ENCODE measurements around the gene ATP1B2. TPM values are rescaled to one million over a fixed set of nuclear protein-coding genes. Genes with fewer than 3 reads are reported as not detected.
A peak's percentile ranks its signal among the peaks of the same experiment; 100 is the strongest.

Gene ATP1B2
- total RNA-seq, 1 donor from 2014 or later: 2.9 TPM

- peak; percentile 98 for DNase-seq
Observed at GRCh38 chr17:7685533-7686221, 35.0 kb downstream of the ATP1B2 start.

GRCh38 chr17:7686222-7687071 is 35.7 kb downstream of the ATP1B2 start:
- DNase-seq: peak; percentile 98

GRCh38 chr17:7687072-7687907 is 36.6 kb downstream of the ATP1B2 start, which contains the start of gene TP53:
TP53 (minus strand) TSS chr17:7687490; CDS start chr17:7676594, 10,896 bp downstream.
- peak; percentile 90 for DNase-seq

GRCh38 chr17:7687908-7688807 is 37.4 kb downstream of the ATP1B2 start, which contains the start of gene WRAP53:
WRAP53 (plus strand) TSS chr17:7688477; CDS start chr17:7688649, 172 bp downstream.
- peak; percentile 99 for DNase-seq

- DNase-seq: no peak
Observed at GRCh38 chr17:7688808-7689316, 38.1 kb downstream of the ATP1B2 start.

GRCh38 chr17:7695586-7695985 is 44.9 kb downstream of the ATP1B2 start:
- DNase-seq: no peak

GRCh38 chr17:7697828-7698588 is 47.3 kb downstream of the ATP1B2 start:
- DNase-seq: no peak

- no peak for DNase-seq
Observed at GRCh38 chr17:7700510-7700909, 49.8 kb downstream of the ATP1B2 start.

- no peak for DNase-seq
Observed at GRCh38 chr17:7701681-7702080, 51.0 kb downstream of the ATP1B2 start.

- no peak for DNase-seq
Observed at GRCh38 chr17:7702776-7703175, 52.0 kb downstream of the ATP1B2 start.

GRCh38 chr17:7703584-7704479 is 53.1 kb downstream of the ATP1B2 start:
- peak; percentile 39 for DNase-seq

GRCh38 chr17:7704601-7705268 is 54.0 kb downstream of the ATP1B2 start, which contains the start of gene EFNB3:
EFNB3 (plus strand) TSS chr17:7705202; CDS start chr17:7705599, 397 bp downstream.
- no peak for DNase-seq

- DNase-seq: no peak
Observed at GRCh38 chr17:7705269-7706255, 54.8 kb downstream of the ATP1B2 start.

GRCh38 chr17:7706631-7707354 is 56.1 kb downstream of the ATP1B2 start:
- DNase-seq: no peak

Data from skin of body (tissue), 2 donors.